Subcutaneous abdominal adipose tissue (tissue), 5 donors: ENCODE measurements around the gene VASN.

Source experiments
- H3K27ac ChIP-seq: one replicate; pipeline ENCODE4 v1.7.0; 2013; ENCODE audit warnings: low read depth, mild to moderate bottlenecking, inconsistent platforms, low read length, moderate library complexity
- H3K27me3 ChIP-seq, 5 donors: one replicate each; pipeline ENCODE4 v1.7.0; 2013; ENCODE audit warnings: low read length in 5 of 5, inconsistent platforms in 1 of 5; ENCODE audit not compliant: control insufficient read depth in 5 of 5, insufficient read depth in 4 of 5
- H3K36me3 ChIP-seq, 5 donors: one replicate each; pipeline ENCODE4 v1.7.0; 2013; ENCODE audit warnings: low read length in 5 of 5; ENCODE audit not compliant: control insufficient read depth in 5 of 5, insufficient read depth in 5 of 5
- H3K4me1 ChIP-seq, 5 donors: one replicate each; pipeline ENCODE4 v1.7.0; 2013; ENCODE audit warnings: low read length in 5 of 5, mild to moderate bottlenecking in 3 of 5, moderate library complexity in 1 of 5; ENCODE audit not compliant: control insufficient read depth in 5 of 5, insufficient read depth in 5 of 5
- H3K4me3 ChIP-seq, 5 donors: one replicate each; pipeline ENCODE4 v1.7.0; 2013; ENCODE audit warnings: low read length in 5 of 5, low read depth in 1 of 5
- H3K9ac ChIP-seq, 5 donors: one replicate each; pipeline ENCODE4 v1.7.0; 2013; ENCODE audit warnings: low read length in 5 of 5, mild to moderate bottlenecking in 4 of 5, moderate library complexity in 3 of 5
- H3K9me3 ChIP-seq, 5 donors: one replicate each; pipeline ENCODE4 v1.7.0; 2013; ENCODE audit warnings: low read length in 5 of 5; ENCODE audit not compliant: control insufficient read depth in 5 of 5
- donor health status: healthy.
- donor health status: healthy.
- donor health status: healthy.
- donor health status: healthy.
- donor health status: healthy.

VASN gene

GRCh38 chr16:4425378-4426020 lies 53.9 kb downstream of the VASN start, which contains the start of gene DNAJA3:
TSS of gene DNAJA3 (plus strand) at chr16:4425868. CDS start at chr16:4425882, 14 bp downstream.
- Histone ChIP-seq H3K27ac (peak within 1 kb of the TSS; percentile 92), H3K36me3 (no peaks in the 10 kb centered on the region), H3K4me3 (peak within 1 kb of the TSS; percentile 85 to 99 (median 98)), H3K4me1 (peaks cover 8 to 22% (median 19%) of the 10 kb centered on the region in 5 donors), H3K9me3 (no peaks in the 10 kb centered on the region), H3K27me3 (peaks cover 0 to 3% (median 0%) of the 10 kb centered on the region in 5 donors), H3K9ac (peak within 1 kb of the TSS; percentile 75 to 95 (median 87))

- Histone ChIP-seq H3K4me1 (peaks cover 8 to 22% (median 19%) of the 10 kb centered on the region in 5 donors), H3K36me3 (peaks cover 0 to 4% (median under 1%) of the 10 kb centered on the region in 5 donors), H3K4me3 (peak overlapping the region; percentile 85 to 99 (median 88)), H3K27me3 (peaks cover 0 to 3% (median 0%) of the 10 kb centered on the region in 5 donors), H3K9me3 (no peaks in the 10 kb centered on the region), H3K9ac (peak overlapping the region; percentile 75 to 95 (median 87)), H3K27ac (peak overlapping the region; percentile 92)
Observed at GRCh38 chr16:4426021-4426684, 54.5 kb downstream of the VASN start.

DNA sequence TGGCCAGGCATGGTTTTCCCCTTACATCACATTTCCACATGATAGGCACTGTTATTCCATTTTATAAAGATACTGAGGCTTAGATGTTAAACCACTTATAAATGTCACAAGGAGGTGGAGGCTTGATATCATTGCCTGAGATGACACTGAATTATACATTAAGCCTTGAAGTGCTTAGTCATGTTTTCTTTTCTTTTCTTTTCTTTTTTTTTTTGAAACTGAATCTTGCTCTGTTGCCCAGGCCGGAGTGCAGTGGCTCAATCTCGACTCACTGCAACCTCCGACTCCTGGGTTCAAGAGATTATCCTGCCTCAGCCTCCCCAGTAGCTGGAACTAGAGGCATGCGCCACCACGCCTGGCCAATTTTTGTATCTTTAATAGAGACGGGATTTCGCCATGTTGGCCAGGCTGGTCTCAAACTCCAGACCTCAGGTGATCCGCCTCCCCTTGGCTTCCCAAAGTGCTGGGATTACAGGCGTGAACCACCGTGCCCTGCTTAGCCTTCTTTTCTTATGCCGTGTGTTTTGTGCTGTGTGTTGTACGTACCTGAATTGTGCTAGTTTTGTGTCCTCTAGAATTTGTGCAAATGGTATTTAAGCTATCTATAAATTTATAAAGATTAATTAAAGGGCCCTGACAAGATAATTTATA lies 55.2 kb downstream of the VASN start:
- H3K9ac ChIP-seq = peak overlapping the region; percentile 75 to 95 (median 87)
- peaks cover 0 to 3% (median 0%) of the 10 kb centered on the region in 5 donors for H3K27me3 ChIP-seq
- H3K36me3 ChIP-seq = peaks cover 0 to 7% (median 2%) of the 10 kb centered on the region in 5 donors
- H3K4me1 ChIP-seq = peaks cover 8 to 22% (median 19%) of the 10 kb centered on the region in 5 donors
- peak overlapping the region; percentile 92 for H3K27ac ChIP-seq
- no peaks in the 10 kb centered on the region for H3K9me3 ChIP-seq
- H3K4me3 ChIP-seq = peak overlapping the region; percentile 85 to 99 (median 88)

- H3K4me3 ChIP-seq = no peak overlapping the region
Observed at GRCh38 chr16:4428500-4428899, 56.9 kb downstream of the VASN start.

DNA sequence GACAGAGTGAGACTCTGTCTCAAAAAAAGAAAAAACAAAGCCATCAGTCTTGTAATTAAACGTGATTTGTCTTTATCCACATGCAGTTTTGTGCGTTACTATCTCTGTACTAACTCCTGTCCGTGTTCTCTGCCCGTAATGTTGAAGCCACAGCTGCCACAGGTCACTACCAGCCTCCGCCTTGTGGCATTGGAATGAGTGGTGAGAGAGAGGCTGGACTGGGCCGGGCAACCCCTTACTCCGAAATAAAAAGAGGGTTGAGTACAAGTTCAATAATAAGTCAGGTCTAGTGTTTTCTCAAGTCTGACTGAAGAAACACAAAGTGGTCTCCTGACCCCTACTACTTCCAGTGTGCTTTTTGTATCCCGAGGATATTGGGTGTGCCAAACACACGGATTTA lies 59.4 kb downstream of the VASN start:
- Histone ChIP-seq H3K9ac (no peak overlapping the region), H3K9me3 (no peaks in the 10 kb centered on the region), H3K36me3 (peaks cover 11 to 27% (median 17%) of the 10 kb centered on the region in 5 donors), H3K27ac (no peak overlapping the region), H3K27me3 (no peaks in the 10 kb centered on the region), H3K4me3 (no peak overlapping the region), H3K4me1 (peaks cover 4 to 15% (median 12%) of the 10 kb centered on the region in 5 donors)

More at GRCh38 chr16:4428500-4428899, 56.9 kb downstream of the VASN start:
- Histone ChIP-seq H3K27me3 (peaks cover 0 to 3% (median 0%) of the 10 kb centered on the region in 5 donors), H3K27ac (no peak overlapping the region), H3K9me3 (no peaks in the 10 kb centered on the region), H3K4me1 (peaks cover 8 to 22% (median 19%) of the 10 kb centered on the region in 5 donors), H3K36me3 (peaks cover under 1 to 8% (median 4%) of the 10 kb centered on the region in 5 donors), H3K9ac (no peak overlapping the region)
